NCI-H748 (cell line): Measurements from ENCODE around the gene TMEM120B.
"Not testable (repeated sequence)": the region's sequence is repeated elsewhere in the genome, so short reads cannot be mapped to it uniquely, and the experiment has no call there.

Experiments used
- DNase-seq: peaks from one replicate; lab custom pipeline; 2025; ENCODE audit not compliant: unreplicated experiment; lab: John Stamatoyannopoulos, UW

Gene TMEM120B

DNA sequence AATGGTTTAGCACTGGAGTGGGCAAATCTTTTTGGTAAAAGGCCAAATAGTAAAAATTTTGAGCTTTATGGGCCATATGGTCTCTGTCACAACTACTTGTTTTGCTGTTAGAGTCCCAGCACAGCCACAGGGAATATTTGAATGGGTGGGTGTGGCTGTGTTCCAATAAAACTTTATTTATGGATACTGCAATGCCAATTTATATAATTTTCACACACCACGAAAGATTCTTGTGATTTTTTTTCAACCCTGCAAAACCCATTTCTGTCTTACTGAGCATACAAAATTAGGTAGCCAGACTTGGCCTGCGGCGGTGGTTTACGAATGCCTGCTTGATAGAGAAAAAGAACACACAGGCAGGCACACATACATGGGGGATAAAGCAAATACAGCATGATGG, 28.3 kb downstream of the TMEM120B start:
- no peak for DNase-seq

DNA sequence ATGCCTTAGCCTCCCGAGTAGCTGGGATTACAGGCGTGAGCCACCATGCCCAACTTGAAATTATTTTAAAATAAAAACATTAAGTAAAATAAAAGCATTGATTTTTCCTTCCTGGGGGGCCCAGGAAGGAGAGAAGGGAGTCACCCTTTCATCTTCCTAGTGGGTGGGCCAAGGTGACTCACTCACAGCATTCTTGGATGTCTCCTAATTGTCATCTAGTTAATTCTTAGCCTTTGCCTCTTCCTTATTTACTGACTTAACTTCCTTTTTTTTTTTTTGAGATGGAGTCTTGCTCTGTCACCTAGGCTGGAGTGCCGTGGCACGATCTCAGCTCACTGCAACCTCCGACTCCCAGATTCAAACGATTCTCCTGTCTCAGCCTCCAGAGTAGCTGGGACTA, 29.2 kb downstream of the TMEM120B start:
- DNase-seq = no peak

DNA sequence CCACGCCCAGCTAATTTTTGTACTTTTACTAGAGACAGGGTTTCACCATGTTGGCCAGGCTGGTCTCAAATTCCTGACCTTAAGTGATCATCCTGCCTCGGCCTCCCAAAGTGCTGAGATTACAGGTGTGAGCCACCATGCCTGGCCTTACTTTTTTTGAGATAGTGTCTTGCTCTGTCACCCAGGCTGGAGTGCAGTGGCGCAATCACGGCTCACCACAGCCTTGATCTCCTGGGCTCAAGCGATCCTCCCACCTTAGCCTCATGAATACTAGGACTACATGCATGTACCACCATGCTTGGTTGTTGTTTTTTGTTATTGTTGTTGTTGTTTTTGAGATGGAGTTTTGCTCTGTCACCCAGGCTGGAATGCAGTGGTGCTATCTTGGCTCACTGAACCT, 33.0 kb downstream of the TMEM120B start:
- not testable (repeated sequence) for DNase-seq

DNA sequence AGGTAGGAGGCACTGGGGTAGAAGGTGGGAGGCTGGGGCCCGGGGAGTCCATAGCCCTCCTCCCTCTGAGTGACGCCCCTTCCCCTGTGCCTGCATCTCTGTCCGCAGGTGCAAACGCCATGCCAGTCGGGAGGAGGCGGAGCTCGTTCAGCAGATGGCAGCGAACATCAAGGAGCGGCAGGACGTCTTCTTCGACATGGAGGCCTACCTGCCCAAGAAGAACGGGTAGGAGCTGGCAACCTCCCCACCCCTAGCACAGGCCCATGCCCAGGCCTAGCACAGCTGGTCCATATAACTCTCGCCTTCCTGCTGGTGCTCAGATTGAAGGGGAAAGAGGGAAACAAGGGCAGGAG, 35.6 kb downstream of the TMEM120B start:
- DNase-seq = no peak

DNA sequence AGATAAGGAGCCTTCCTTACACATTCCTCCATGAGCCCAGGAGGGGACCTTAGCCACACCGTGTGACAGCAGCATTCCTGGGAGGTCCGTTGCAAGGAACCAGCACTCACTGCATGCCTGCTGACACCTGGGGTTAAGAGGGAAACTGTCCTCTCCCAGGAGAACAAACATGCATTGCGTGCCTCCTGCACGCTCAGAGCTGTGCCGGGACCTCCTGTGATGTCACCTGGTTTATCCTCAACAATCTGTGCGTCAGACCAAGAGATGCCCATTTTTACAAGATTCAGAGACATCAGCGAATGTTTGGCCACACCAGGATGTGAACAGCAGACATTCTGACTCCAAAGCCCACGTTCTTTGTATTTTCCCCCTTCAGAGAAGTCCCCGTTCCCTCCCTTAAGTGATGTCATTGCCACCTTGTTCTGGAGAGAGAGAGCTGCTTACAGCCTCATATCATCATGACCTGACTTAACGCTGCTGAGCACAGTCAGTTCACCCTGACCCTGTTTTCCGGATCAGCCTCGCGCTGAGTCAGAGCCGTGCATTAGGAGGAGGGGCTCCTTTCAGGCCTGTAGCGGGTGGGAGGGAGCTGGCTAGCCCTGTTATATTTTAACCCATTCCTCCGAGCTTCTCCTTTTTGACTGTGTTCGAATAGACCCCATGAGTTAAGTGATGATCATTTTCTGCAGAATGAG, 36.2 kb downstream of the TMEM120B start:
- no peak for DNase-seq

DNA sequence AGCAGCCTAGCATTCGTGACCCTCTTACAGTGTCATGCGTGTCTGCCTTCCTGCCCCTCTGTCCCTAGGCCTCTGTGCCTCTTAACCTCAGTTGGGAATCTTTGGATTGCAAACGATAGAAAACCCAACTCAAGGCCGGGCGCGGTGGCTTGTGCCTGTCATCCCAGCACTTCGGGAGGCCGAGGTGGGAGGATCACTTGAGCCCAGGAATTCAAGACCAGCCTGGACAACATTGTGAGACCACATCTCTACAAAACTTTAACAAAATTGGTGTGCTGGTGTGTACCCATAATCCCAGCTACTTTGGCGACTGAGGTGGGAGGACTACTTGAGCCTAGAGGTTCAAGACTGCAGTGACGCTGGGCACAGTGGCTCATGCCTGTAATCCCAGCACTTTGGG, 36.7 kb downstream of the TMEM120B start:
- no peak for DNase-seq

DNA sequence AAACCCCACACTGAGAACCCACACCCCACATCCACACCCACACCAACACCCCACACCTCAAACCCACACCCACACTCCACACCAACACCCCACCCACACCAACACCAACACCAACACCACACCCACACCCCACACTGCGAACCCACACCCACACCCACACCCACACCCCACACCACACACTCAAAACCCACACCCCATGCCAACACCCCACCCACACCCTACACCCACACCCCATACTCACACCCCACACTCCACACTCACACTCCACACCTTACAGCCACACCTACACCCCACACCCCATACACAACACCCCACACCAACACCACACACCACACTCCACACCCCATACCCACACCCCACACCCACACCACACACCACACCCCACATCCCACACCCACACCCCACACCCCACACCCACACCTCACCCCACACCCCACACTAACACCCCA, 38.0 kb downstream of the TMEM120B start:
- DNase-seq = no peak

DNA sequence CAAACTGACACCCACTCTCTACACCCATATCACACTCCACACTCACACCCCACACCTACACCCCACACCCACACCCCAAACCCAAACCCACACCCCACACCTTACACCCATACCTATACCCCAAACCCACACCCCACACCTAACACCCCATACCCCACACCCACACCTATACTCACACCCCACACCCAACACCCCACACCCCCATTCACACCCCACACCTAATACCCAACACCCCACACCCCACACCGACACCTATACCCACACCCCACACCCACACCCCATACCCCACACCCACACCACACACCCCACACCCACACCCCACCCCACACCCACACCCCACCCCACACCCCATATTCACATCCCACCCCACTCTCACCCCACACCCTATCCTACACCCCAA, 38.5 kb downstream of the TMEM120B start:
- no peak for DNase-seq

DNA sequence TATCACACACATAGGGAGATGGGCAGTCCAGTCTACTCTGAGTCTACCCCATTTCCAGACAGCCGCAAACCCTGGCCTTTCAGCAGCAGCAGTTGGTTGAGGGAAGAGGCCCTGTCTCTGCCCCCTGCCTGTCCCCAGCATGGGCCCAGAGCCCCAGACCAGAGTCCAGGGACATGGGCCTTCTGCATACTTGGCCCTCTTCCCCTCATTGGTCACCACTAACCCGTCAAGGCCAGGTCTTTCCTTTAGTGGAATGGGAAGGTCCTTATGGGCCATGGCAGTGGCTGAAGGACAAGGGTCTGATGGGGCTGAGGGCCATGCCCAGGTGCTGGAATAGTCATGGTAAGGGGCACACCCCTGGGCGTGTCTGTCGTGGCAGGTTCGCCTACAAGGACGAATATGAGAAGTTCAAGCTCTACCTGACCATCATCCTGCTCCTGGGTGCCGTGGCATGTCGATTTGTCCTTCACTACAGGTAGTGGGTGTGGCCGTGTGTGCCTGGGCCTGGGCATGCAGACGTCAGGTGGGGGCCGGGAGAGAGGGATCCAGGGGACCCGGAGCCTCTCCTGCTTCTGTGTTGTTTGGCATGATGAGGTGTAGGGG, 39.3 kb downstream of the TMEM120B start:
- no peak for DNase-seq

DNA sequence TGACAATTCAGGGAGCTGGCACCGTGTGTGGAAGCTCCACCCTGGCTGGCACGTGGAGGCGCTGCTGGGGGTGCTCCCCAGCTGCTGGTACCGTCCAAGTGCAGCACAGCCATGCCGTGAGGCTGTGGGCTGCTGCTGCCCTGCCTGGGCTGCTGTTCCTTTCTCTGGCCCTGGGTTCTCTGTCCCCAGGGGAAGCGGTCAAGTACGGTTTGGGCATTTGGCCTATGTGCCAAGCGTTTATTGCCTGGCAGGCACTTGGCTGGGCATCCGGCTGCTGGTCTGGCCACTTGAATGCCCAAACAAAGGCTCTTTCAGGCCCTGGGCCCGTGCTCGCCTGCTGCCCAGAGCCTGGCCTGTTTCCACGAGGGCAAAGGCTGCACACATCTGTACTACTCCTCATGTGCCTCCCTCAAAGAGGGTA, 41.3 kb downstream of the TMEM120B start:
- DNase-seq = no peak

DNA sequence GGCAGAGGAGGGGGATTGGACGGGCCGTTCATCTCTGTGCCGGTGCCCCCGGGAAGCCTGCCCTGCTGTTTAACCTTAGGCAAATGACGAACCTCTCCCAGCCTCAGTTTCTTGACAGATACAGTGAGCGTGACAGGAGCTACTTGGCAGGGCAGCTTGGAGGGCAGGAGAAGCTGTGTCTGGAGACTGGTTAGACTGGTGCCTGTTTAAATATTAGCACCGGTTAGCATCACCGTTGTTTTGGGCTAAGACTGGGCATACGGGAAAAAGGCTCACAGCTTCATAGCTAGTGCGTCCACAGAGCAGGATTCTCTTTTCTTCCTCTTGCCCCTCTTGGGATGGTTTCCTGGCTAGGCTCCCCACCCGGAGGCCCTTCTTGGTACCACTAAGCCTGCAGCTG, 42.3 kb downstream of the TMEM120B start:
- DNase-seq = no peak

DNA sequence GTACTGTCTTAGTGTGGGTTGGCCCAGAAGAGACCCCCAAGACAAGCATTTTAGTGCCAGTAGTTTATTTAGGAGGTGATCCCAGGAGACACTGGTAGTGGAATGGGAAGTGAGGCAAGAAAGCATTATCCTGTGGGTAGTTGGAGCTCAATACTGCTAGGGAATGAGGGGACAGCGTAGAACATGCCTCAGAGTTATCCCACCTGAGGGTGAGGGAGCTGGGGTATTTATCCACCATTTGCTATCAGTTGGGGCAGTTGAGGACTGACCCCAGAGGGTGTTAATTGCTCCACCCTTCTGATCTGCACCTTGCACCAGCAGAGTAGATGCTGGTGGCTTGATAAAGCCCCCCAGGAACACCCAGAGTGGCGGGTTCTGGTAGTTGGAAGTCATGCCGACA, 43.0 kb downstream of the TMEM120B start:
- no peak for DNase-seq

DNA sequence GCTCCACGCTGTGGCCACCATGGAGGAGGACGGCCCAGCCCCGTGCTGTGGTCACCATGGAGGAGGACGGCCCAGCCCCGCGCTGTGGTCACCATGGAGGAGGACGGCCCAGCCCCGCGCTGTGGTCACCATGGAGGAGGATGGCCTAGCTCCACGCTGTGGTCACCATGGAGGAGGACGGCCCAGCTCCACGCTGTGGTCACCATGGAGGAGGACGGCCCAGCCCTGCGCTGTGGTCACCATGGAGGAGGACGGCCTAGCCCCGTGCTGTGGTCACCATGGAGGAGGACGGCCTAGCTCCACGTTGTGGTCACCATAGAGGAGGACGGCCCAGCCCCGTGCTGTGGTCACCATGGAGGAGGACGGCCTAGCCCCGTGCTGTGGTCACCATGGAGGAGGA, 46.0 kb downstream of the TMEM120B start:
- DNase-seq = not testable (repeated sequence)

DNA sequence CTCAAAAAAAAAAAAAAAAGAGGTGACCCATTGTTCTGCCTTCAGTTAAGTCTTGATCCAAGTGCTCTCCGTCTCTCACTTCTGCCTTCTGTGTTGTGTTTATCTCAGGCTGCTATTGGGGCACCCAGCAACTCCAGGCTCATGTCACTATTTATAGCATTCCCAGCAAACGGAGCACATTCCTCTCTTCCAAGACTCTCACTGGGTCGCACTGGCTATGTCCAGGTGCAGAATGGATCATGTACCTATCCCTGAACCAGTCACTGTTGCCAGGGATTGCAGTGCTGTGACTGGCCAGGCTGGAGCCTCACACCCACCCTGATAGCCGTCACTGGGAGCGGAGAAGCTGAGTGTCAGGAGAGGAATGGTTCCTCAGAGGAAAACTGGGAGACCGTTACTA, 49.7 kb downstream of the TMEM120B start:
- no peak for DNase-seq

DNA sequence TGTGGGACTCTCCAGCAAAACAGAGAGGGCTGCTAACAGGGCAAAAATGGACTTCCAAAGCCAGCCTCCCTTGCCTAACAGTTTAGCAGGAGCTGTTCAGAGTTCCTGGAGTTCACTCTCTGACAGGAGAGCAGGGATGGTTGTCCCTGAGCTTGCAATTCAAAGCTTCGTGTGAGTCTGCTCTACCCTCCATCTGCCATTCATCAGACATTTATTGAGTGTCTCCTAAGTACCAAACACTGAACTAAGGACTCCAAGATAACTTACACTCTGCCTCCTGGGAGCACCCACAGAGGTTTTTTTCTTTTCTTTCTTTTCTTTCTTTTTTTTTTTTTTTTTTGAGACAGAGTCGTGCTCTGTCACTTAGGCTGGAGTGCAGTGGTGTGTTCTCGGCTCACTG, 52.3 kb downstream of the TMEM120B start:
- no peak for DNase-seq

DNA sequence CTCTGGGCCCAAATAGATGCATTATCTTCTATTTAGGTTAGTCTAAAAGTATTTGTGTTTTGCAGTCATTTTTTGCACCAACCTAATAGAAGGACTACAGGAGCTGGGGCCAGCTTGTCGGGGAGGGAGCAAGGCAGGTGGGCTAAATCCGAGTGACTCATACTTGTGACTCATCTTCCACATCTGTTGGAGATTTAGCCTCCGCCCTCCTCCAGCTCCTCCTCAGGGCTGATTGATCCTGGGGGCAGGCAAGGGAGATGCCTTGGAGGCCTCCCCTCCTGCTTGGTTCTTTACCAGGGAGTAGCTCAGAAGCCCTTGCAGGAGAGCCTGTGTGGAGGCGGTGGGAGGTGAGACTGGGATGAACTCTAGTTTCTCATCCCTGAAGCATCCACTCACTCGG, 53.0 kb downstream of the TMEM120B start:
- DNase-seq = no peak

DNA sequence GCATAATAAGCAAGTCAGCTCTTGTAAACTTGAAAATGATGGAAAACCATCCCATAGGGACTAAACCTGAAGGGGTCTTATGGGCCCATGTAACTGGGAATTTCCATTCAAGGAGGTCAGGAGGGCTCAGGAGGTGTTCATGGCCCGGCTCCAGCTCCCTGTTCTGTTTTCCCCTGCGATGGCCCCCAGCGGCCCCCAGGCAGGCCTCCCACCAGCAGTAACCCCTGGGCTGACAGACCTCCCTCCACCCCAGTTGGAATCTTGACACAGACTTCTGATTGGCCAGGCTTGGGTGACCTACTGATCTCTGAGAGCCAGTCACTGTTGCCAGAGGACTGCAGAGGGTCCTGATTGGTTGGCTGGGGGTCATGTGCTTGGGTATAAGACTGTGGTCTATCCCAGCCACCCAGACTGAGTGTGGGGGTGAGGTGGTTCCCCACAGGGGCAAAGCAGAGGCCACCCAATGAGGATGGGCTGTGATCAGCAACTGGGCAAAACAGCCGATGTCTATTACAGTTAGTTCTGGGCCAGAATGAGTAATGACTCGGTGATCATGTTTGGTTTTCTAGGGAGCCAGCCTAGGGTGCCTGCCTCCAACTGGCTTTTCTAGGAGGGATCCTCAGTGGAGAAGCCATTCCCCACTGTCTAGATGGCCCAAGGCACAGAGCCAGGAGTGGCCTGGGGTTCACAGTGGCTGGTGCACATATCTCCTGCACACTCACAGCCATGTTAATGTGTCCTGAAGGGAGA, 53.9 kb downstream of the TMEM120B start:
- DNase-seq = no peak

DNA sequence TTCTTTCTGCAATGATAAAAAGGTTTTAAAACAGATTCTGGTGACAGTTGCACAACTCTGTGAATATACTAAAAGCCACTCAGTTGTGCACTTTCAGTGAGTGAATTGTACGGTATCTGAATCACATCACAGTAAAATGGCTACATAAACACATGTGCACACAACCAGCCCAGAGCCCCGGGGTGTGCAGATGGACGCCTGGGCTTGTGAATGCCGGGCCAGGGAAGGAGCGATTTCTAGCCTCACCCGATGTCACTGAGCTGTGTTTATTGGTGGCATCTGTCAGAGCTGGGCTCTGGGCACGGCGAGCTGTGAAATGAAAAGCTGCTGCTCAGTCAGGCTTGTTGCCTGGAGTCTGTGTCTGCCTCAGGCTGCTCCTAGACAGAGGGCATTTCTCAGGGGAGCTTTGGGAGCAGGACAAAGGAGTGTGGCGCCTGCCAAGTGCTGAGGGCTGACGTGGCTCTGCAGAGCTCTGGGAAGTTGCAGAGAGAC, 55.0 kb downstream of the TMEM120B start:
- DNase-seq = no peak

DNA sequence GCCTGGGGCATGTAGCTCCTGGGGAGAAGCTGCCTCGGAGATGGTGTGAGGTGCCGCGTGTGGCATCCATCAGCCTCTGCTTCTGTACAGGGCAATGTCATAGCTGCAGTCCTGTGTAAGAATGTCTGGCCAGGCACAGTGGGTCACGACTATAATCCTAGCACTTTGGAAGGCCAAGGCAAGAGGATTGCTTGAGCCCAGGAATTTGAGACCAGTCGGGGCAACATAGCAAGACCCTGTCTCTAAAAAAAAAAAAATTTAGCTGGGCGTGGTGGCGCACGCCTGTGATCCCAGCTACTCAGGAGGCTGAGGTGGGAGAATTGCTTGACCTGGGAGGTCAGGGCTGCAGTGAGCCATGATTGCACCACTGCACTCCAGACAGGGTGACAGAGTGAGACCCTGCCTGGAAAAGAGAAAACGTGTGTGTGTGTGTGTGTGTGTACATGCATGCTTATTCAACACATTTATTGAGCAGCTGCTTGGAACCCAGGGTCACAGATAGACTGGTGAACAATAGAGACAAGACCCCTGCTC, 56.8 kb downstream of the TMEM120B start:
- no peak for DNase-seq

DNA sequence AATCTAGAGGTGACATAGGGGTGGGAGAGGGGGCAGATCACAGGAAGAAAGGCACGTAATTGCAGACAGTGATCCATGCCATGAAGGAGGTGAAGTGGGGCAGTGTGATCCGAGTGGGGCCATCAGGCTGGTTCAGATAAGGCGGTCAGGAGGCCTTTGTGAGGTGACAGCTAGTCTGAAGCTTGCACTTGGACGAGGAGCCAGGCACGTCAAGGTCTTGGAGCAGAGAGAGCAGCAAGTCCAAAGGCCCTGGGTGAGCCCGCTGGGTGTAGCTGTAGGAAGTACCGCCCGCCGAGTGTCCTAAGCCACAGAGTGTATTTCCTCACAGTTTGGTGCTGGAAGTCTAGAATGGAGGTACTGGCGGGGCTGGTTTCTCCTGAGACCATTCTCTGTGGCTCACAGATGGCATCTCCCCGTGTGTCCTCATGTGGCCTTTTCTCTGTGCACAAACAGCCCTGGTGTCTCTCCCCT, 57.3 kb downstream of the TMEM120B start:
- no peak for DNase-seq

DNA sequence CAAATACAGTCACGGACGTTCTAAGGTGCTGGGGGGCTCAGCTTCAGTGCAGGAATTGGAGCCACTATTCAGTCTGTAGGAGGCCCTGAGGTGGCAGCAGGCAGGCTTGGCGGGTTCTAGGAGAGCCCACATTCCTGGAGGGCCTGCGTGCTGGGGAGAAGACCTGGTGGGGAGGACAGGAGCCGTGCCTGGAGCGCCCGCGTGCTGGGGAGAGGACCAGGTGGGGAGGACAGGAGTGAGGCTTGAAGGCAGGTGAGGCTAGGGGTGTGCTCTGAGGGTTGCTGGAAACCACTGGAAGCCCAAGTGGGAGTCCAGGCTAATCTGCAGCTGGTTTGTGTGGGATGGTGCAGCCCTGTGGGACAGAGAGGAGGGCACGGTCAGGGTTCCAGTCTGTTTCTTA, 57.8 kb downstream of the TMEM120B start:
- no peak for DNase-seq
